Activated CD4-positive, alpha-beta T cell treated with anti-CD3 and anti-CD28 coated beads, Interleukin-2, amount 50 U/mL, for 1 hour (primary cell): ENCODE results near the gene DLX2.

Experiments
- DNase-seq: peaks from one replicate; pipeline ENCODE4 v3.0.0-alpha.2; 2020

Gene DLX2

DNA sequence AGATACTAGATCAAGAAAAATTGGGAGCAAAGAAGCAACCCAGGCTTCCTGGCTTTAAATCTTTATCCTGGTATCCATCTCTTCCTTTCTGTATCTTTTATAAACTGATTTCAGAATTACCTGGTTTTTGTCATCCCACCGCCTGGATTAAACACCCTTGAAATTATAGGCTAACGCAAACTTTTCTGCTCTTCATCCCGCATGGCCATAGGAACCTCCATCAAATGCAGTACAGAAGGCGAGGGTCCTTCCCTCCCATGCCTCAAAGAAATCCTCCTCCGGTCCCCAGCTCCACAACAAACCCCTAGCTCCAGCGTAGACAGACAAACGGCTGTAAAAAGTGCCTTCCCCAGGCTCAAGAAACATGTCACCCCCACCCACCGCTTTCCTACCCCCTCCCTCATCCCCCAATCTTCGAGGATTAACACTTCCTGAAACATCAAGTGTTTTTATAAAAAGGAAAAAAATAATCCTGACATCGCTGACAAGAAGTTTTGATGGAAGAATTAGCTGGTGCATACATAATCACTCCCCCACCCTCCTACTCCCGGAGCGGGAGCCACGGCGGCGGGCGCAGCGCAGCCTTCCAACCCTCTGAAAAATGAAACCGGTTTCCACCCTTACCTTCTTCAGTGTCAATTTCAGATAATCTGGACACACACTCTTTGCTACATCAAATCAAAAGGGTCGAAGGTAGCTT lies 9.8 kb downstream of the DLX2 start:
- DNase-seq, result no peak

DNA sequence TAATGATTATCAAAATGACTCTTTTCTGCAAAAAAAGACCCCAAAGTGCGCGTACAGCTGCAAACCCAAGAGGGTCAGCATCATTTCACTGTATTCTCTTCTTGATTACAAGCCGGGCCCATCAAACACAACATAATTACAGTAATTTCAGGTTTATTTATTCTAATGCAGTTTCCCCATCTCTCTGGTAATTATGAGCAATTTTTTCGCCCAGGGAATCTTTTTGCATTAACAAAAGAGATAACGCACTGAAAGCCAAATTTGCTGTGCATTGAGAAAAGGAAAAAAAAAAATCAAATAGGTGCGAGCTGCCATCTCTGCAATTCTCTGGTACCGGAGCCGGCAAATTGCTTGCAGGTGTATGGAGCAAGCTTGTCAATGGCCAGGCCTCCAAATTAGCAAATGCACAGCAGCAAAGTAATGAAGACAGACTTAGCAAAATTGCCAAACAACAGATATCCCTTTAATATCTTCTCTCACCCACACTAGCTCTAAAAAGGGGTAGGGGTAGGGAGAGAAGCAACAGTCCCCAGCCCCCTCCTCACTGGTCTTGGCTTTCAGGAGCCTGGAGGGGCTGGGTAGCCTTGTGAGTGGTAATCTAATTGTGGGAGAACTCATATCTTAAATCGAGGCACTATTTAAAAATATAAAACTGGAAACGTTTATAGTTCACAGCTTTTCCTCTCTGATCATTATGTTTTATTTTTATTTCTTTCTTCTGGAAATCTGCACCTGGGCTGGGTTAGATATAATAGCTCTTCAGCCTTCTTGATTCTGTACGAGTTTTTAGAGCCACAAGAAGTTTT lies 10.7 kb downstream of the DLX2 start:
- DNase-seq, result no peak

GRCh38 chr2:172091000-172091641 lies 11.6 kb downstream of the DLX2 start:
- no peak for DNase-seq

- no peak for DNase-seq
These were observed 12.4 kb downstream of the DLX2 start for GRCh38 chr2:172090044-172090961.

- DNase-seq, result no peak
These were observed 13.1 kb downstream of the DLX2 start for GRCh38 chr2:172089633-172090032.

GRCh38 chr2:172089005-172089504 lies 13.6 kb downstream of the DLX2 start:
- DNase-seq, result no peak

- DNase-seq, result no peak
These were observed 14.3 kb downstream of the DLX2 start for GRCh38 chr2:172088245-172089004.

DNA sequence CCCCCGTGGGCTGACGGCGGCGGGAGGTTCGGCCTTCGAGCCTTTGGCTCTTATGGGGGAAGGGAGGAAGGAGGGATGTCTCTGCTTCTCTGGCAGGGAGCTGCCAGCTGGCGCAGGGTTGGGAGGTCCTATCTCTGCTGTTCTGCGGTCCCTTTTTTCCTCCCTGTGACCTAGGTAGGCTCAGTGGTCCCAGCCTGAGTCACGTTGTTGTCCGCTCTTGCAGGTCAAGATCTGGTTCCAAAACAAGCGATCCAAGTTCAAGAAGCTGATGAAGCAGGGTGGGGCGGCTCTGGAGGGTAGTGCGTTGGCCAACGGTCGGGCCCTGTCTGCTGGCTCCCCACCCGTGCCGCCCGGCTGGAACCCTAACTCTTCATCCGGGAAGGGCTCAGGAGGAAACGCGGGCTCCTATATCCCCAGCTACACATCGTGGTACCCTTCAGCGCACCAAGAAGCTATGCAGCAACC lies 14.9 kb downstream of the DLX2 start:
- DNase-seq, result no peak

DNA sequence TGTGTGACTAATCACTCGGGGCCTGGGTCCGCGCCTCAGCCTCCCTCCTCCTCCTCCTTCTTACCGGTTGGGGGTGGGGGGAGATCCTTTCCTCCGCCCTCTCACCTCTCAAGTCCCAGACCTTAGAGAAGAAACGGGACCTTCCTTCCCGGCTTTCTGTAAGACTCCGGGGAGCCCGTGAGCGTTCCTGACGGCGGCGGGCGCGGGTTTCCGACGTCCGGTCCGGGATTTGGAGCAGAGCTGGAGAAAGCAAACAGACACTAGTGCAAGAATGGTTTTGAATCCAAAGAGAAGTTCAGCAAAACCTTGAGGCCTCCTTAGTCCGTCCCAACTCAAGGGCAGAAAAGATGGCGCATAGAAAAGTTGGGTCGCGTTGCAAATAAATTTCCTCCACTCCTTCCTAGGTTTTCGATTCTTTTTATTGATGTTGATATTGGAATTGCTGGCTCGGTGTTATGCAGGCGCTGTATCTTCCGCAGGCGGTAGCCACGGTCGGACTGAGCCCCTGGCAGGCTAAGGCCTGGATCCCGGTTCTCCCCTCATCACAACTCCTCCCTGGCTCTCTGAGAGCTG lies 15.4 kb downstream of the DLX2 start:
- DNase-seq, result no peak

- peak; percentile 52 for DNase-seq
These were observed 16.2 kb downstream of the DLX2 start for GRCh38 chr2:172086241-172087206.

DNA sequence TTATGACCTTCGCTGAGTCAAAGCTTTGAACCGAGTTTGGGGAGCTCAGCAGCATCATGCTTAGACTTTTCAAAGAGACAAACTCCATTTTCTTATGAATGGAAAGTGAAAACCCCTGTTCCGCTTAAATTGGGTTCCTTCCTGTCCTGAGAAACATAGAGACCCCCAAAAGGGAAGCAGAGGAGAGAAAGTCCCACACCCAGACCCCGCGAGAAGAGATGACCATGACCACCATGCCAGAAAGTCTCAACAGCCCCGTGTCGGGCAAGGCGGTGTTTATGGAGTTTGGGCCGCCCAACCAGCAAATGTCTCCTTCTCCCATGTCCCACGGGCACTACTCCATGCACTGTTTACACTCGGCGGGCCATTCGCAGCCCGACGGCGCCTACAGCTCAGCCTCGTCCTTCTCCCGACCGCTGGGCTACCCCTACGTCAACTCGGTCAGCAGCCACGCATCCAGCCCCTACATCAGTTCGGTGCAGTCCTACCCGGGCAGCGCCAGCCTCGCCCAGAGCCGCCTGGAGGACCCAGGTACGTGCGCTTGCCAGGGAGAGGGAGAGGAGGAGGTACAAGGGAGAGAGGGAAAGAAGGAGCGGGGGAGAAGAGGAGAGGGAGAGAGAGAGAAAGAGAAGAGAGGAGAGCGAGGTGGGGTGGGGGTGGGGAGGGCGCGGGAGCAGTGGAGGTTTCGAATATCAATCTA lies 17.1 kb downstream of the DLX2 start, which contains the start of gene DLX1:
DLX1 (plus strand) TSS at position 48 of the 700 bp plus-strand sequence; CDS start at position 219, 171 bp downstream.
- no peak for DNase-seq

- DNase-seq, result peak; percentile 32
These were observed 17.8 kb downstream of the DLX2 start for GRCh38 chr2:172084645-172085459.

GRCh38 chr2:172084395-172084644 lies 18.4 kb downstream of the DLX2 start:
- DNase-seq, result no peak

- no peak for DNase-seq
These were observed 18.9 kb downstream of the DLX2 start for GRCh38 chr2:172083628-172084394.

DNA sequence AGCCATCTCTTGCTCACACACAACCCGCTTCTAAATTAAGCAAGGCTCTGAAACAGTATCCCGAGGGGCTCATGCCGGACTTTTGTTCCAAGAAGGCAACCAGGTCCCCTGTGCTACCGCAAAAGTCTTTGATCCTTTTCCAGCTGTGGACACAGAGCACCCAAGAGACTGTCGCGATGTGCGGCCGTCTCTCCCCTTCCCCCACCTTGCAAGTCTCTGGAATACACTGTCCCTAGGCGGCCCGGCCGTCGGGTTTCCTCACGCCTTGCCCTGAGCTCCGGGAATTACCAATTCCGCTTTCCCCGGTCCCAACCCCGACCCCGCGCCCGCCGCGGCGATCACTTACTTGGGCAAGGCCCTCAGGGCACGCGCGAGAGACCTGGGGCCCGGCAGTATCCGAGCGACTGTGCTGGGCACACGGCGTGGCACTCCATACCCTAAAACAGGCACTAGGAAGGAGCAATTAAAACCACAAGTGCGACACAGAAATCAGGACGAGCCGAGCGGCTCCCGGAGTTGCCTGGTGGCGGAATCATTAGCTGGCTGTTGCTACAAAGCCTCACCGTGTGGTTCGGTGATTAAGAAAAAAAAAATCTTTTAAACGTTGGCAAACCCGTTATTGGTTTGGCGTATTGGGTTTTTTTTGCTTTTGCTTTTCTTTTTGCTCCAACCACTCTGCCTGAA lies 19.6 kb downstream of the DLX2 start:
- DNase-seq, result no peak

DNA sequence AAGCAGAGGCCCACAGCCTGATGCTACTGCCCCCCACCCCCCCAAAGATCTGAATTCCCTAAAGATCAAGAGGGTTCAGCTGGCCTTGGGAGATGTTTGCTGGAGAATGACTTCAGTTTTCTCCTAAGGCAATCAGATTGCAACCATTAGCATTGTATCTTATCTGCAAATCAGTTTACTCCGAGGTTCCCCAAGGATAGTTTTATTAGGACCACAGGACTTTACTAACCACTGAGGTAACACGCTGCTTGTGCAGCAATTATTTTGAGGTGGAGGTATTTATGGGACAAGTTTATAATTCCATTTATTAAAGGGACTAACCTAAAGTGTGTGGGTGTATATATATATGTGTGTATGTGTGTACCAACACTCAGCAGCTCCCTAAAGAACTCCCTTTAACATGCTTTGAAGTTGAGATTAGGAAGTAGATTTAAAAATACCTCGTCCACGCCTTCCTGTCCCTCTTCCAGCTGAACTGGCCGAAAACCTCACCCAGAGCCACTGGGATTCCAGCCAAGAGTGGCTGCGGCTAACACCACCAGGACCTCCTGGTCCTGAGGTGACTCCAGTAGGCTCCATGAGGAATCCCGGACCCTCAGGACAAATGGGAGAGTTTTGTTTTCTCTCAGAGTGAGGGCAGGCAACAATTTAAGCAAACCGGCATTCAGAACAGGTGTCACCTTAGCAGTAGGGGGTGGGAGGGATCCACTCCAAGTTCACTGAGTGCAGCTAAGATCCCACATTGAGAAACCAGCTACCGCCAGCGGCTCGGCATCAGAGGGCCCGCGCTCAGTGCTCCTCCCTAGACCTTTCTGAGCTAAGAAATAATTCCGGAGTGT lies 20.4 kb downstream of the DLX2 start:
- DNase-seq, result no peak
